ENCODE results near the gene GALNT6.

The GALNT6 gene

DNA sequence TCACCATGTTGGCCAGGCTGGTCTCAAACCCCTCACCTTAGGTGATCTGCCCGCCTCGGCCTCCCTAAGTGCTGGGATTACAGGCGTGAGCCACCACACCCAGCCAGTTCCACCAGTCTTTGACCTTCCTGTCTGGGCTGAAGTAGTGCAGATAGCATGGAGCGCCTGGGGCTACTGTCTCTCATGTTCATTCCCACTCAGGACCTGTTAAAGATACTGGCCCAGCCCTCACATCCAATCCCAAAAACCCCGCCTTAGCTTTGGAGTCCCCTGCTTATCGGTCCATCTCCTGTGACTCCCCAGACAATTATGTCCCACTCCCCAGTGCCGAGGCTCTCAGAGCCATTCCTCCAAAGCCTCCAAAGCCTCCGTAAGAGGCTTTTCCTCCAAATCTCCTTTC lies 32.7 kb downstream of the GALNT6 start:
- TF ChIP-seq, protein P1, sequence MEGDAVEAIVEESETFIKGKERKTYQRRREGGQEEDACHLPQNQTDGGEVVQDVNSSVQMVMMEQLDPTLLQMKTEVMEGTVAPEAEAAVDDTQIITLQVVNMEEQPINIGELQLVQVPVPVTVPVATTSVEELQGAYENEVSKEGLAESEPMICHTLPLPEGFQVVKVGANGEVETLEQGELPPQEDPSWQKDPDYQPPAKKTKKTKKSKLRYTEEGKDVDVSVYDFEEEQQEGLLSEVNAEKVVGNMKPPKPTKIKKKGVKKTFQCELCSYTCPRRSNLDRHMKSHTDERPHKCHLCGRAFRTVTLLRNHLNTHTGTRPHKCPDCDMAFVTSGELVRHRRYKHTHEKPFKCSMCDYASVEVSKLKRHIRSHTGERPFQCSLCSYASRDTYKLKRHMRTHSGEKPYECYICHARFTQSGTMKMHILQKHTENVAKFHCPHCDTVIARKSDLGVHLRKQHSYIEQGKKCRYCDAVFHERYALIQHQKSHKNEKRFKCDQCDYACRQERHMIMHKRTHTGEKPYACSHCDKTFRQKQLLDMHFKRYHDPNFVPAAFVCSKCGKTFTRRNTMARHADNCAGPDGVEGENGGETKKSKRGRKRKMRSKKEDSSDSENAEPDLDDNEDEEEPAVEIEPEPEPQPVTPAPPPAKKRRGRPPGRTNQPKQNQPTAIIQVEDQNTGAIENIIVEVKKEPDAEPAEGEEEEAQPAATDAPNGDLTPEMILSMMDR (IDR thresholded peaks at IDR 0.05; ENCODE audit: extremely low read depth, missing control alignments) = no peak
- no peak for DNase-seq (ENCODE audit: low spot score)

DNA sequence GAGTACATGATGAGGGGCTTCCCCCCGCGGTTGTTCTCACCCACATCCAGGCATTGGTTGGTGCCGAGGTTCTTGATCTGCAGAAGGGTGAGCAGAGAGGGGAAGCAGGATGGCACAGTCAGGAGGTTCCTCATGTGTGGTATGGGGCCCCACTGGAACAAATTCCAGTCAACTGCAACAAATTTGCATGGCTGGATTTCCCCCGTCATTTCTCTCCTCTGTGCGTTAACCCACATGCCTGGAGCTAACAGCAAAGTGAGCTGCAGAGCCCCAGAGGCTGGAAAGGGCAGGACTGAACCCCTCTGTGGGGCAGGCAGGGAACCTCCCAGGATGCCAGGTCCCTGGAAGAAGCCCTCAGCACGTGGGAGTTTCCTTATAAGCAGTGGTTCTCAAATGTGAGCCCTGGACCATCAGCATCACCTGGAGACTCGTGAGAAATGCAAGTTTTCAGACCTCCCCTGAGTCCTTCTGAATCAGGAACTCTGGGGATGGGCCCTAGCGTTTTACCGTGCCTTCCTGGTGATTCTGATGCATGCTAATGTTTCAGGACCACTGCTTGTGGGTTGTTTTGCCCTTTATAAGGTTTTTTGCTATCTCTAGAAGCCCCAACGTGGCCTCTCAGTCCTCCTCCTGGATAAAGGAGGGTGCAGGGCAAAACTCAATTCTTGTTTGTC lies 33.7 kb downstream of the GALNT6 start:
- TF ChIP-seq, protein P1 (IDR thresholded peaks at IDR 0.05; ENCODE audit: extremely low read depth, missing control alignments) = no peak
- DNase-seq (ENCODE audit: low spot score) = peak; percentile 42

DNA sequence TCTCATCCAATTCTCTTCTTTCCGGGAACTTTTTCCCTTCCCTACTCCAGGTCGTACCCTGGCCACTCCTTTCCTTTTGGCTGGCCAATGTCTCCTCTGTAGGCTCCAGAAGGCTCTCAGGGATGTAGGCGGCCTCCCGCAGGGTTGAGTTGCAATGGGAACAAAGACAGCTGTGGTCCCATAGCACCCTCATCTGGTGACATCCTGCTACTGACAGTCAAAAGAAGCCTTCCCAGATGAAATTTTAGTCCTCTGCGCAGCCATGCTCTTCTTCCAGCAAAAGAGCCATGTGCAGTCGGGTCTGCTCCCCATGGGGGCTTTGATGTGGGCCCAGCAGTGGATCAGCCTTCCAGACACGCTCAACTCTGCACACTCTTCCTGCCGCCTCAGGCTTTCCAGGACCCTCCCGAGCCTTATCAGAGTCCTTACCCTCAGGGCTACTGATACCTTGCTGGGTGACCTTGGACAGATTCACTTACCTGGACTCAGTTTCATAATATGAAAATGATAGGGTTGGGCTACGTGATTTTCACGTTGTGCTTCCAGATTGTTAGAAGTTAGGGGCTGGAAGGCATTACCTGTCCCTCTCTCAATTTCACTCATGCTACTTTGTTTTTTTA lies 39.2 kb downstream of the GALNT6 start:
- TF ChIP-seq, protein P1 (IDR thresholded peaks at IDR 0.05; ENCODE audit: extremely low read depth, missing control alignments) = peak; percentile 26
- DNase-seq (ENCODE audit: low spot score) = no peak

DNA sequence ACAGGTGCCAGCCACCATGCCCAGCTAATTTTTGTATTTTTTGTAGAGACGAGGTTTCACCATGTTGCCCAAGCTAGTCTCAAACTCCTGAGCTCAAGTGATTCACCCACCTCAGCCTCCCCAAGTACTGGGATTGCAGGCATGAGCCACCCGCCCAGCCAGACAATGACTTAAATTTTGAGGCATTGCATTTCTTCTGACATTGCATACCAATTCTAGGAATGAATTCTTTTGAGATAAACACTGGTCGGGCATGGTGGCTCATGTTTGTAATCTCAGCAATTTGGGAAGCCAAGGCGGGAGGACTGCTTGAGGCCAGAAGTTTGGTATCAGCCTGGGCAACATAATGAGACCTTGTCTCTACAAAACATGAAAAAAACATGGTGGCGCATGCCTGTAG lies 42.2 kb downstream of the GALNT6 start:
- DNase-seq (ENCODE audit: low spot score) = no peak
- TF ChIP-seq, protein P1 (IDR thresholded peaks at IDR 0.05; ENCODE audit: extremely low read depth, missing control alignments) = no peak

DNA sequence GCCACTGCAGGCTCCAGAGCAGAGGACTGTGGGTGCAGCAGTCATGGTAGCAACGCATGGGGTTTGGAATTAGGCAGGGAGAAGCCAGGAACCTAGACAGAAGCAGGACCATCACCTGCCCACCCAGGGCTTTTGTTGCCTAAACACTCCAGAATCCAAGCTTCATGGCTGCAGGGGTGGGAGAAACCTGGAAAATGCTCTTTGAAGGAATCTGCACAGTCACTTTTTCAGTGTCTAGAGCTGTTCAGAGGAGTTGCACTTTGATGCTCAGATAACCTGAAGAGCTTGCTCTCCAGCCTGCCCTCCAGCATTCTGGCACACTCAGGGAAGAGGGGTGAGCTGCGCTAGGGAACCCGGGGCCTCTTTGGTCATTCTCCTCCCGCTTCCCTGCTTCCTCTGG lies 43.1 kb downstream of the GALNT6 start:
- TF ChIP-seq, protein P1 (IDR thresholded peaks at IDR 0.05; ENCODE audit: extremely low read depth, missing control alignments) = no peak
- no peak for DNase-seq (ENCODE audit: low spot score)

DNA sequence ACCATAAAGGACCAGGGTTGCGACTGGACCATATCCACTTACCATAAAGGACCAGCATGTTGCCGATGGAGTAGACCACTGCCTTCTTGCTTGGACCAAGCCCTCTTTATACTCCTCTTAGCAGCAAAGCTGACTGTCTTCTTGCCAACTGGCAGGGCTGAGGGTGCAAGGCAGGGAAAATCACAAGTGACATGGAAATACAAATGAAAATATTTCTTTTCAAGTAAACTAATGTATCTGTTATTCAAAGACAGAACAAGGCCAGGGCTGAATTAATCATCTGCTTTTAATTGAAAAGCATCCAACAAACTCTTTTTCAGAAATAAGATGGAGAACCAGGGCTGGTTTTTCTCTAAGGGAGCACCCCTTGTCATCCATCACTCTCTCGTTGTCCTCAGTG lies 44.6 kb downstream of the GALNT6 start, which contains the start of gene CELA1:
Gene CELA1 (minus strand): TSS at position 99 of the 400 bp plus-strand sequence. CDS start 41 bp downstream, at position 58.
- DNase-seq (ENCODE audit: low spot score) = no peak
- TF ChIP-seq, protein P1 (IDR thresholded peaks at IDR 0.05; ENCODE audit: extremely low read depth, missing control alignments) = no peak

DNA sequence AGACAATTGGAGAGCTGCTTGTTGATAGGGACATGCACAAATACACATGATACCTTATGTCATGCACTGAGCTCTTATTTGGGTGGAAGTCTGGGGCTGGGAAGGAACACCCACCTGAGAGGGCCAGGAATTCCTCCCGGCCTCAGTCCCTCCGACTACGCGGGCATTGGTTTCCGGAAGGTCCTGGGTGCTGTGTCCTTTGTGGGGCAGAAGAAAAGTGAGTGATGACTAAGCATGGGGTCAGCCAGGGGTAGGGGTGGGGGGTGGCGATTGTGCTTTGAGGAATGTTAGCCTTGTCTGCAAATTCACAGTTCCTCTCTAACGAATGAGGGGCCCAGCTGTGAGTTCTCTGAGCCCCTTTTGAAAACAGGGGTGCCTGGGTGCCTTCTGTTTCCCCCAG lies 45.5 kb downstream of the GALNT6 start:
- DNase-seq (ENCODE audit: low spot score) = no peak
- TF ChIP-seq, protein P1 (IDR thresholded peaks at IDR 0.05; ENCODE audit: extremely low read depth, missing control alignments) = no peak
